HEK293 (cell line): ENCODE data around the gene SIX4.

Experiments used
- BCL6B ChIP-seq: fragments of 450-650 bp; formaldehyde crosslinking; IDR thresholded peaks from 2 replicates; pipeline ENCODE4 v1.5.1; 2017; ENCODE audit warnings: missing biosample characterization, missing genetic modification characterization
- ELK4 ChIP-seq: IDR thresholded peaks from 2 replicates; pipeline ENCODE4 v1.6.1; 2011; ENCODE audit warnings: mild to moderate bottlenecking, low read depth, low read length, borderline replicate concordance
- KLF1 ChIP-seq: fragments of 450-650 bp; formaldehyde crosslinking; IDR thresholded peaks from 2 replicates; pipeline ENCODE4 v1.5.1; 2016; ENCODE audit warnings: missing biosample characterization, missing genetic modification characterization
- REST ChIP-seq: fragments of 450-650 bp; formaldehyde crosslinking; IDR thresholded peaks from 2 replicates; pipeline ENCODE4 v1.5.1; 2016; ENCODE audit warnings: missing biosample characterization, missing genetic modification characterization
- SETDB1 ChIP-seq: IDR thresholded peaks from one replicate; pipeline ENCODE4 v1.6.1; 2017; ENCODE audit warnings: mild to moderate bottlenecking, low read length, moderate library complexity, mixed read lengths; ENCODE audit not compliant: insufficient read length
- ZBTB10 ChIP-seq: fragments of 450-650 bp; formaldehyde crosslinking; IDR thresholded peaks from 2 replicates; pipeline ENCODE4 v1.5.1; 2016; ENCODE audit warnings: missing biosample characterization, missing genetic modification characterization
- ZBTB11 ChIP-seq: fragments of 450-650 bp; formaldehyde crosslinking; conservative IDR thresholded peaks from 2 replicates; pipeline ENCODE4 v1.5.1; 2016; ENCODE audit warnings: low read depth, missing biosample characterization, missing genetic modification characterization
- ZBTB7A ChIP-seq: fragments of 450-650 bp; formaldehyde crosslinking; IDR thresholded peaks from 2 replicates; pipeline ENCODE4 v1.5.1; 2016; ENCODE audit warnings: low read depth, missing biosample characterization, missing genetic modification characterization
- ZBTB8A ChIP-seq: fragments of 450-650 bp; formaldehyde crosslinking; IDR thresholded peaks from 2 replicates; pipeline ENCODE4 v1.5.1; 2016; ENCODE audit warnings: missing biosample characterization, missing genetic modification characterization
- ZFHX2 ChIP-seq: fragments of 450-650 bp; formaldehyde crosslinking; conservative IDR thresholded peaks from 2 replicates; pipeline ENCODE4 v1.5.1; 2016; ENCODE audit warnings: missing biosample characterization, missing genetic modification characterization
- ZFP3 ChIP-seq: fragments of 450-650 bp; formaldehyde crosslinking; IDR thresholded peaks from 2 replicates; pipeline ENCODE4 v1.5.1; 2016; ENCODE audit warnings: low read depth, missing biosample characterization, missing genetic modification characterization
- ZNF221 ChIP-seq: fragments of 450-650 bp; formaldehyde crosslinking; IDR thresholded peaks from 2 replicates; pipeline ENCODE4 v1.5.1; 2017; ENCODE audit warnings: missing biosample characterization, missing genetic modification characterization, borderline replicate concordance
- ZNF23 ChIP-seq: fragments of 450-650 bp; formaldehyde crosslinking; IDR thresholded peaks from 2 replicates; pipeline ENCODE4 v1.5.1; 2016; ENCODE audit warnings: missing biosample characterization, missing genetic modification characterization, borderline replicate concordance
- ZNF292 ChIP-seq: fragments of 450-650 bp; formaldehyde crosslinking; IDR thresholded peaks from 2 replicates; pipeline ENCODE4 v1.5.1; 2016; ENCODE audit warnings: low read depth, missing biosample characterization, missing genetic modification characterization, borderline replicate concordance
- ZNF37A ChIP-seq: fragments of 450-650 bp; IDR thresholded peaks from 2 replicates; pipeline ENCODE4 v1.5.1; 2018; ENCODE audit warnings: missing biosample characterization, missing genetic modification characterization
- ZNF513 ChIP-seq: fragments of 450-650 bp; IDR thresholded peaks from 2 replicates; pipeline ENCODE4 v1.5.1; 2018; ENCODE audit warnings: missing biosample characterization, missing genetic modification characterization
- ZNF585B ChIP-seq: fragments of 450-650 bp; formaldehyde crosslinking; IDR thresholded peaks from 2 replicates; pipeline ENCODE4 v1.5.1; 2016; ENCODE audit warnings: missing biosample characterization, missing genetic modification characterization
- ZNF623 ChIP-seq: fragments of 450-650 bp; formaldehyde crosslinking; IDR thresholded peaks from 2 replicates; pipeline ENCODE4 v1.5.1; 2016; ENCODE audit warnings: missing biosample characterization, missing genetic modification characterization
- ZNF692 ChIP-seq: fragments of 450-650 bp; formaldehyde crosslinking; IDR thresholded peaks from 2 replicates; pipeline ENCODE4 v1.5.1; 2016; ENCODE audit warnings: missing biosample characterization, missing genetic modification characterization
- ZSCAN16 ChIP-seq: fragments of 450-650 bp; formaldehyde crosslinking; IDR thresholded peaks from 2 replicates; pipeline ENCODE4 v1.5.1; 2016; ENCODE audit warnings: missing biosample characterization, missing genetic modification characterization
- ZSCAN18 ChIP-seq: fragments of 450-650 bp; formaldehyde crosslinking; IDR thresholded peaks from 2 replicates; pipeline ENCODE4 v1.5.1; 2016; ENCODE audit warnings: missing biosample characterization, missing genetic modification characterization

SIX4 gene

GRCh38 chr14:60721326-60722106 lies 2.6 kb downstream of the SIX4 start (continued):
- TF ChIP-seq ZNF292 (tag by site-specific recombination), result no peak
- no peak for TF ChIP-seq ZNF221 (tag by site-specific recombination)
- TF ChIP-seq ZBTB8A (tag by site-specific recombination), result peak; percentile 75
- TF ChIP-seq ZNF585B (tag by site-specific recombination), result no peak
- TF ChIP-seq ZSCAN16 (tag by site-specific recombination), result no peak
- TF ChIP-seq ZNF623 (tag by site-specific recombination), result no peak
- 0 out of 2 replicates have a peak, but pooled peaks have one; percentile 30 for TF ChIP-seq ZBTB11 (tag by site-specific recombination)
- TF ChIP-seq ELK4, result no peak
- TF ChIP-seq ZBTB10 (tag by site-specific recombination), result no peak
- TF ChIP-seq REST, result no peak
- peak; percentile 23; the same call in 1 of the 2 replicates for TF ChIP-seq KLF1 (tag by site-specific recombination)
- TF ChIP-seq ZBTB7A (tag by site-specific recombination), result no peak
- no peak for TF ChIP-seq ZSCAN18 (tag by site-specific recombination)
- no peak for TF ChIP-seq ZFP3 (tag by site-specific recombination)
- no peak for TF ChIP-seq ZNF23 (tag by site-specific recombination)
- peak; percentile 90 for TF ChIP-seq ZFHX2 (tag by site-specific recombination)
- no peak for TF ChIP-seq ZNF513 (tag by site-specific recombination)
- TF ChIP-seq SETDB1, result no peak
- no peak for TF ChIP-seq ZNF37A (tag by site-specific recombination)
- TF ChIP-seq BCL6B, result no peak
- 0 out of 2 replicates have a peak, but pooled peaks have one; percentile 18 for TF ChIP-seq ZNF692 (tag by site-specific recombination)
